ENCODE data around the gene DIS3L2. TPM values are rescaled to one million over a fixed set of nuclear protein-coding genes. Genes with fewer than 3 reads are reported as not detected.

The DIS3L2 gene
- total and polyA plus RNA-seq, 2 experiments from 2014 or later: 15.2 to 25.3 TPM

DNA sequence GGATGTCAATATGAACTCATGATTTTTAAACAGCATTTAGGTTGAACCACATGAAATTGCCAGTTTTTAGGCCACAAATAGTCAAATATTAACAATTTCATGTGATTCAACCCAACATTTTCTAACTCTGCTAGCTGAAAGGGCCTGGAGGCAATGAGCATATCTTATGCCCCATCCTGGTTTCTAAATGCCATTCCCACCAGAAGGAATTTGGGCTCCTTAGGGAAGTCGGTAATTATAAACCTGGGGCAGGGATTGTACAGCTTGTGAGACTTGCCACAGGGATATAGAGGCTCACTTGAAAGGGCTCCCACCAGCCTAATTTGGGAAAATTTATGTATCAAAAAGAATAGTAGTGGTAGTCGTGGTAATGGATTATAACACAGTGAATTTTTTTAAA is 238.7 kb downstream of the DIS3L2 start (continued):
- TF ChIP-seq REST (IDR thresholded peaks at IDR 0.05; ENCODE audit: unreplicated experiment): no peak
- no peak for TF ChIP-seq ETS1 (IDR thresholded peaks at IDR 0.05)
- TF ChIP-seq JUNB (IDR thresholded peaks at IDR 0.05; ENCODE audit: unreplicated experiment): no peak
- no peak for TF ChIP-seq POLR2AphosphoS5 (IDR thresholded peaks at IDR 0.05; ENCODE audit: low read depth)
- TF ChIP-seq EZH2 (IDR thresholded peaks at IDR 0.05; ENCODE audit: low read depth, unreplicated experiment): no peak
- no peak for TF ChIP-seq EZH2phosphoT487 (IDR thresholded peaks at IDR 0.05; ENCODE audit: unreplicated experiment)
- no peak for TF ChIP-seq ZNF114 (CRISPR knock-in tag; IDR thresholded peaks at IDR 0.05)
- TF ChIP-seq, protein P1, sequence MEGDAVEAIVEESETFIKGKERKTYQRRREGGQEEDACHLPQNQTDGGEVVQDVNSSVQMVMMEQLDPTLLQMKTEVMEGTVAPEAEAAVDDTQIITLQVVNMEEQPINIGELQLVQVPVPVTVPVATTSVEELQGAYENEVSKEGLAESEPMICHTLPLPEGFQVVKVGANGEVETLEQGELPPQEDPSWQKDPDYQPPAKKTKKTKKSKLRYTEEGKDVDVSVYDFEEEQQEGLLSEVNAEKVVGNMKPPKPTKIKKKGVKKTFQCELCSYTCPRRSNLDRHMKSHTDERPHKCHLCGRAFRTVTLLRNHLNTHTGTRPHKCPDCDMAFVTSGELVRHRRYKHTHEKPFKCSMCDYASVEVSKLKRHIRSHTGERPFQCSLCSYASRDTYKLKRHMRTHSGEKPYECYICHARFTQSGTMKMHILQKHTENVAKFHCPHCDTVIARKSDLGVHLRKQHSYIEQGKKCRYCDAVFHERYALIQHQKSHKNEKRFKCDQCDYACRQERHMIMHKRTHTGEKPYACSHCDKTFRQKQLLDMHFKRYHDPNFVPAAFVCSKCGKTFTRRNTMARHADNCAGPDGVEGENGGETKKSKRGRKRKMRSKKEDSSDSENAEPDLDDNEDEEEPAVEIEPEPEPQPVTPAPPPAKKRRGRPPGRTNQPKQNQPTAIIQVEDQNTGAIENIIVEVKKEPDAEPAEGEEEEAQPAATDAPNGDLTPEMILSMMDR (conservative IDR thresholded peaks at IDR 0.05; ENCODE audit: low read depth in 2 of 2): no peak

DNA sequence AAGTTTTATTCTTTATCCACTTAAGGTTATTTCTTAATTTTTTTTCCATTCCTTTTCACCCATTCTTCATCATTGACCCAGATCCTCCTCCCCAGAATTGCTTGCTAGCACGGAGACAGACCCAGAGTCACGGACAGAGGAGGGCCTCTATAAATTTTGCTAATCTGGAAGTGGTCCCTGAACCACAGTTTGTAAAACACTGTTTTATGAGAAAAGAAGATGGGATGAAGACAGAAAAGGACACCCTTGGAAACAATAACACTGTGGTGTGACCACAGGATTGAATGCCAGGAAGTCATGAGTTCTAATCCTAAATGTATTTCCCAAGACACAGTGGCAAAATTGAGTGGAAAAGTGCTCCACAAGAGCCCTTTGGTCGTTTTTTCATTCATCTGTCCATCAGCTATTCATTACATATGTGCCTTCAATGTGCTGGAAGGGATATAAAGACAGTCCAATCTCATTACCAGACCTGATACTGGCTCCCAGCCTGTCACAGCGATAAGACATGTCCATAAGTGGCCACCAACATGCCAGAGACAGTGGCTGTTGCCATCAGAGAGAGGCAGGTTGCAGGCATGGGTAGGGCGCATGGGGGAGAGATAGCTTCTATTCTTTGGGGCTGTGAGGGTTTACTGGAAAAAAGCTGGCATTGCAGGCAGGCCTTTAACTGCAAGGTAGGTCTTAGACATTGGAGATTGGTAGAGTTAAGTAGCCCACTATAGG is 241.8 kb downstream of the DIS3L2 start:
- no peaks in the 10 kb centered on the region for H3K27me3 ChIP-seq (ENCODE audit: insufficient read depth)
- no peak overlapping the region for H3K4me3 ChIP-seq
- Mint-ChIP-seq H3K27me3 (ENCODE audit: insufficient read depth, low read depth, poor library complexity) (no peaks in the 10 kb centered on the region), H3K4me1 (peaks cover 17% of the 10 kb centered on the region), H3K27ac (no peak overlapping the region; the same call in 1 of the 2 replicates), H3K36me3 (ENCODE audit: low read depth) (no peaks in the 10 kb centered on the region), H3K4me3 (no peak overlapping the region), H3K9me3 (no peaks in the 10 kb centered on the region)
- H3K27ac ChIP-seq (ENCODE audit: low read depth): no peak overlapping the region
- H2AFZ ChIP-seq: no peak overlapping the region
- DNase-seq (ENCODE audit: low spot score): no peak
- H4K20me1 ChIP-seq (replicated peaks; ENCODE audit: insufficient read depth): no peaks in the 10 kb centered on the region
- TF ChIP-seq NANOG (IDR thresholded peaks at IDR 0.05; ENCODE audit: borderline replicate concordance) (no peak), EZH2phosphoT487 (IDR thresholded peaks at IDR 0.05; ENCODE audit: unreplicated experiment) (no peak), STAT1 (IDR thresholded peaks at IDR 0.05; ENCODE audit: unreplicated experiment) (no peak), ZNF114 (CRISPR knock-in tag; IDR thresholded peaks at IDR 0.05) (no peak)
- TF ChIP-seq, protein P2, sequence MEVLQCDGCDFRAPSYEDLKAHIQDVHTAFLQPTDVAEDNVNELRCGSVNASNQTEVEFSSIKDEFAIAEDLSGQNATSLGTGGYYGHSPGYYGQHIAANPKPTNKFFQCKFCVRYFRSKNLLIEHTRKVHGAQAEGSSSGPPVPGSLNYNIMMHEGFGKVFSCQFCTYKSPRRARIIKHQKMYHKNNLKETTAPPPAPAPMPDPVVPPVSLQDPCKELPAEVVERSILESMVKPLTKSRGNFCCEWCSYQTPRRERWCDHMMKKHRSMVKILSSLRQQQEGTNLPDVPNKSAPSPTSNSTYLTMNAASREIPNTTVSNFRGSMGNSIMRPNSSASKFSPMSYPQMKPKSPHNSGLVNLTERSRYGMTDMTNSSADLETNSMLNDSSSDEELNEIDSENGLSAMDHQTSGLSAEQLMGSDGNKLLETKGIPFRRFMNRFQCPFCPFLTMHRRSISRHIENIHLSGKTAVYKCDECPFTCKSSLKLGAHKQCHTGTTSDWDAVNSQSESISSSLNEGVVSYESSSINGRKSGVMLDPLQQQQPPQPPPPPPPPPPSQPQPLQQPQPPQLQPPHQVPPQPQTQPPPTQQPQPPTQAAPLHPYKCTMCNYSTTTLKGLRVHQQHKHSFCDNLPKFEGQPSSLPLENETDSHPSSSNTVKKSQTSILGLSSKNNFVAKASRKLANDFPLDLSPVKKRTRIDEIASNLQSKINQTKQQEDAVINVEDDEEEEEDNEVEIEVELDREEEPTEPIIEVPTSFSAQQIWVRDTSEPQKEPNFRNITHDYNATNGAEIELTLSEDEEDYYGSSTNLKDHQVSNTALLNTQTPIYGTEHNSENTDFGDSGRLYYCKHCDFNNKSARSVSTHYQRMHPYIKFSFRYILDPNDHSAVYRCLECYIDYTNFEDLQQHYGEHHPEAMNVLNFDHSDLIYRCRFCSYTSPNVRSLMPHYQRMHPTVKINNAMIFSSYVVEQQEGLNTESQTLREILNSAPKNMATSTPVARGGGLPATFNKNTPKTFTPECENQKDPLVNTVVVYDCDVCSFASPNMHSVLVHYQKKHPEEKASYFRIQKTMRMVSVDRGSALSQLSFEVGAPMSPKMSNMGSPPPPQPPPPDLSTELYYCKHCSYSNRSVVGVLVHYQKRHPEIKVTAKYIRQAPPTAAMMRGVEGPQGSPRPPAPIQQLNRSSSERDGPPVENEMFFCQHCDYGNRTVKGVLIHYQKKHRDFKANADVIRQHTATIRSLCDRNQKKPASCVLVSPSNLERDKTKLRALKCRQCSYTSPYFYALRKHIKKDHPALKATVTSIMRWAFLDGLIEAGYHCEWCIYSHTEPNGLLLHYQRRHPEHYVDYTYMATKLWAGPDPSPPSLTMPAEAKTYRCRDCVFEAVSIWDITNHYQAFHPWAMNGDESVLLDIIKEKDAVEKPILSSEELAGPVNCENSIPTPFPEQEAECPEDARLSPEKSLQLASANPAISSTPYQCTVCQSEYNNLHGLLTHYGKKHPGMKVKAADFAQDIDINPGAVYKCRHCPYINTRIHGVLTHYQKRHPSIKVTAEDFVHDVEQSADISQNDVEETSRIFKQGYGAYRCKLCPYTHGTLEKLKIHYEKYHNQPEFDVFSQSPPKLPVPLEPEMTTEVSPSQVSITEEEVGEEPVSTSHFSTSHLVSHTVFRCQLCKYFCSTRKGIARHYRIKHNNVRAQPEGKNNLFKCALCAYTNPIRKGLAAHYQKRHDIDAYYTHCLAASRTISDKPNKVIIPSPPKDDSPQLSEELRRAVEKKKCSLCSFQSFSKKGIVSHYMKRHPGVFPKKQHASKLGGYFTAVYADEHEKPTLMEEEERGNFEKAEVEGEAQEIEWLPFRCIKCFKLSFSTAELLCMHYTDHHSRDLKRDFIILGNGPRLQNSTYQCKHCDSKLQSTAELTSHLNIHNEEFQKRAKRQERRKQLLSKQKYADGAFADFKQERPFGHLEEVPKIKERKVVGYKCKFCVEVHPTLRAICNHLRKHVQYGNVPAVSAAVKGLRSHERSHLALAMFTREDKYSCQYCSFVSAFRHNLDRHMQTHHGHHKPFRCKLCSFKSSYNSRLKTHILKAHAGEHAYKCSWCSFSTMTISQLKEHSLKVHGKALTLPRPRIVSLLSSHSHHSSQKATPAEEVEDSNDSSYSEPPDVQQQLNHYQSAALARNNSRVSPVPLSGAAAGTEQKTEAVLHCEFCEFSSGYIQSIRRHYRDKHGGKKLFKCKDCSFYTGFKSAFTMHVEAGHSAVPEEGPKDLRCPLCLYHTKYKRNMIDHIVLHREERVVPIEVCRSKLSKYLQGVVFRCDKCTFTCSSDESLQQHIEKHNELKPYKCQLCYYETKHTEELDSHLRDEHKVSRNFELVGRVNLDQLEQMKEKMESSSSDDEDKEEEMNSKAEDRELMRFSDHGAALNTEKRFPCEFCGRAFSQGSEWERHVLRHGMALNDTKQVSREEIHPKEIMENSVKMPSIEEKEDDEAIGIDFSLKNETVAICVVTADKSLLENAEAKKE (CRISPR knock-in tag; IDR thresholded peaks at IDR 0.05): no peak
- no peaks in the 10 kb centered on the region for H3K79me2 ChIP-seq (replicated peaks; ENCODE audit: insufficient read depth)
- no peaks in the 10 kb centered on the region for H3K36me3 ChIP-seq (ENCODE audit: insufficient read depth)
- no peaks in the 10 kb centered on the region for H3K9me2 ChIP-seq (ENCODE audit: insufficient read depth)
- H3F3A ChIP-seq (replicated peaks; ENCODE audit: low read depth): no peaks in the 10 kb centered on the region
- no peak for ATAC-seq
- no peak overlapping the region for H3K4me2 ChIP-seq
- H3K4me1 ChIP-seq (ENCODE audit: insufficient read depth): peaks cover 4% of the 10 kb centered on the region; the same call in 1 of the 2 replicates
